ENCODE results near the gene ZNF329. TPM values are rescaled to one million over a fixed set of nuclear protein-coding genes. Genes with fewer than 3 reads are reported as not detected.

ZNF329 gene
- total RNA-seq, 1 experiment from 2014 or later, result 1.7 TPM

DNA sequence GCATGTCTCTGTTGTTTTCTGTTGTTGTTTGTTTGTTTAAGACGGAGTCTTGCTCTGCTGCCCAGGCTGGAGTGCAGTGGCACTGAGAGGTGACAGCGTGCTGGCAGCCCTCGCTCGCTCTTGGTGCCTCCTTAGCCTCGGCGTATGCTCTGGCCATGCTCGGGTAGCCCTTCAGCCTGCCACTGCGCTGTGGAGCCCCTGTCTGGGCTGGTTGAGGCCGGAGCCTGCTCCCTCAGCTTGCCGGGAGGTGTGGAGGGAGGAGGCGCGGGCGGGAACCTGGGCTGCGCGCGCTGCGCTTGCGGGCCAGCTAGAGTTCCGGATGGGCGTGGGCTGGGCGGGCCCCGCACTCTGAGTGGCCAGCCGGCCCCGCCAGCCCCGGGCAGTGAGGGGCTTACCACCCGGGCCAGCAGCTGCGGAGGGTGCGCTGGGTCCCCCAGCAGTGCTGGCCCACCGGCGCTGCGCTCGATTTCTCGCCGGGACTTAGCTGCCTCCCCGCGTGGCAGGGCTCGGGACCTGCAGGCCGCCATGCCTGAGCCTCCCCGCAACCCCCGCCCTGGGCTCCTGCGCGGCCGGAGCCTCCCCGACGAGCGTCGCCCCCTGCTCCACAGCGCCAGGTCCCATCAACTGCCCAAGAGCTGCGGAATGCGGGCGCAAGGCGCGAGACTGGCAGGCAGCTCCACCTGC, 6.6 kb upstream of the ZNF329 start:
- TF ChIP-seq CEBPB (IDR thresholded peaks at IDR 0.05; ENCODE audit: low read depth) (no peak), FOSL1 (IDR thresholded peaks at IDR 0.05; ENCODE audit: low read depth) (no peak), ATF3 (IDR thresholded peaks at IDR 0.05) (no peak), EGR1 (IDR thresholded peaks at IDR 0.05; ENCODE audit: low read depth) (no peak), CBX3 (IDR thresholded peaks at IDR 0.05; ENCODE audit: low read depth) (no peak), SRF (IDR thresholded peaks at IDR 0.05; ENCODE audit: low read depth) (no peak)
- TF ChIP-seq, protein P1, sequence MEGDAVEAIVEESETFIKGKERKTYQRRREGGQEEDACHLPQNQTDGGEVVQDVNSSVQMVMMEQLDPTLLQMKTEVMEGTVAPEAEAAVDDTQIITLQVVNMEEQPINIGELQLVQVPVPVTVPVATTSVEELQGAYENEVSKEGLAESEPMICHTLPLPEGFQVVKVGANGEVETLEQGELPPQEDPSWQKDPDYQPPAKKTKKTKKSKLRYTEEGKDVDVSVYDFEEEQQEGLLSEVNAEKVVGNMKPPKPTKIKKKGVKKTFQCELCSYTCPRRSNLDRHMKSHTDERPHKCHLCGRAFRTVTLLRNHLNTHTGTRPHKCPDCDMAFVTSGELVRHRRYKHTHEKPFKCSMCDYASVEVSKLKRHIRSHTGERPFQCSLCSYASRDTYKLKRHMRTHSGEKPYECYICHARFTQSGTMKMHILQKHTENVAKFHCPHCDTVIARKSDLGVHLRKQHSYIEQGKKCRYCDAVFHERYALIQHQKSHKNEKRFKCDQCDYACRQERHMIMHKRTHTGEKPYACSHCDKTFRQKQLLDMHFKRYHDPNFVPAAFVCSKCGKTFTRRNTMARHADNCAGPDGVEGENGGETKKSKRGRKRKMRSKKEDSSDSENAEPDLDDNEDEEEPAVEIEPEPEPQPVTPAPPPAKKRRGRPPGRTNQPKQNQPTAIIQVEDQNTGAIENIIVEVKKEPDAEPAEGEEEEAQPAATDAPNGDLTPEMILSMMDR (IDR thresholded peaks at IDR 0.05 in 2 of 3, conservative IDR thresholded peaks at IDR 0.05 in 1 of 3; ENCODE audit: borderline replicate concordance in 1 of 3, insufficient read depth in 1 of 3, low read depth in 2 of 3, low read length in 2 of 3), result no peak
- intact Hi-C loops (cut with micrococcal nuclease), result no loop called here
- ATAC-seq (no peak), DNase-seq (ENCODE audit: low read depth, low spot score) (no peak)
- Histone ChIP-seq H2AFZ (ENCODE audit: low read depth, low read length, poor library complexity, severe bottlenecking) (no peak overlapping the region), H4K20me1 (ENCODE audit: insufficient read depth) (no peaks in the 10 kb centered on the region), H3K36me3 (ENCODE audit: control insufficient read depth in 1 of 2, insufficient read depth in 2 of 2, low read length in 2 of 2) (no peaks in the 10 kb centered on the region), H3K9me3 (ENCODE audit: control insufficient read depth in 1 of 2, insufficient read depth in 1 of 2, low read depth in 1 of 2, low read length in 2 of 2) (peaks cover 3 to 8% of the 10 kb centered on the region in 2 experiments; a peak in 3 of 4 replicates), H3K79me2 (ENCODE audit: insufficient read depth, low read length) (no peaks in the 10 kb centered on the region), H3K9ac (ENCODE audit: low read length) (no peak overlapping the region), H3K4me3 (replicated peaks in 1 of 2; ENCODE audit: low read depth in 1 of 2, low read length in 2 of 2) (no peak overlapping the region), H3K27ac (ENCODE audit: low read depth, low read length) (no peak overlapping the region), H3K27me3 (ENCODE audit: insufficient read depth, low read length) (no peaks in the 10 kb centered on the region), H3K4me1 (ENCODE audit: control insufficient read depth in 1 of 2, insufficient read depth in 2 of 2, low read length in 2 of 2) (no peaks in the 10 kb centered on the region), H3K9me2 (ENCODE audit: insufficient read depth) (no peaks in the 10 kb centered on the region), H3K4me2 (ENCODE audit: low read length) (no peak overlapping the region)
- BruUV-seq (replicated peaks), result no TSS peak
- ChIA-PET RAD21 (ENCODE audit: low non-redundant PET in 1 of 2, low total read pairs in 2 of 2, uncharacterized antibody in 2 of 2, unreplicated experiment in 2 of 2) (no interaction called here), CTCF (no interaction called here), POLR2A (no interaction called here)
